HG03521 (cell line): Measurements from ENCODE around the gene CCDC63.
"Not testable (repeated sequence)": the region's sequence is repeated elsewhere in the genome, so short reads cannot be mapped to it uniquely, and the experiment has no call there.

Experiments used
- ATAC-seq: cut with Tn5 transposase; IDR thresholded peaks from one replicate; pipeline ENCODE4 v1.9.1; 2021; ENCODE audit warnings: mild to moderate bottlenecking, moderate library complexity; ENCODE audit not compliant: unreplicated experiment

CCDC63 gene

GRCh38 chr12:110844131-110844530 is 2.7 kb upstream of the CCDC63 start:
- ATAC-seq, result no peak

GRCh38 chr12:110844551-110845338 is 2.0 kb upstream of the CCDC63 start:
- no peak for ATAC-seq

- ATAC-seq, result no peak
These were observed 1.5 kb upstream of the CCDC63 start for GRCh38 chr12:110845339-110845682.

GRCh38 chr12:110848314-110848923 is 1.6 kb downstream of the CCDC63 start:
- no peak for ATAC-seq

- no peak for ATAC-seq
These were observed 2.4 kb downstream of the CCDC63 start for GRCh38 chr12:110849221-110849620.

GRCh38 chr12:110849748-110850403 is 3.1 kb downstream of the CCDC63 start:
- no peak for ATAC-seq

GRCh38 chr12:110850762-110851161 is 4.0 kb downstream of the CCDC63 start:
- no peak for ATAC-seq

- ATAC-seq, result no peak
These were observed 7.0 kb downstream of the CCDC63 start for GRCh38 chr12:110853836-110854235.

GRCh38 chr12:110856542-110856941 is 9.8 kb downstream of the CCDC63 start:
- ATAC-seq, result no peak

GRCh38 chr12:110857528-110857927 is 10.7 kb downstream of the CCDC63 start:
- ATAC-seq, result no peak

GRCh38 chr12:110857954-110858353 is 11.2 kb downstream of the CCDC63 start:
- ATAC-seq, result not testable (repeated sequence)

GRCh38 chr12:110858848-110859247 is 12.1 kb downstream of the CCDC63 start:
- no peak for ATAC-seq

GRCh38 chr12:110860833-110861296 is 14.1 kb downstream of the CCDC63 start:
- no peak for ATAC-seq

- ATAC-seq, result no peak
These were observed 14.9 kb downstream of the CCDC63 start for GRCh38 chr12:110861729-110862128.

- no peak for ATAC-seq
These were observed 15.5 kb downstream of the CCDC63 start for GRCh38 chr12:110862329-110862728.

GRCh38 chr12:110863161-110863560 is 16.4 kb downstream of the CCDC63 start:
- no peak for ATAC-seq

GRCh38 chr12:110865521-110865920 is 18.7 kb downstream of the CCDC63 start:
- ATAC-seq, result no peak

GRCh38 chr12:110869026-110869425 is 22.2 kb downstream of the CCDC63 start:
- ATAC-seq, result no peak

- no peak for ATAC-seq
These were observed 23.0 kb downstream of the CCDC63 start for GRCh38 chr12:110869803-110870202.

GRCh38 chr12:110872100-110872499 is 25.3 kb downstream of the CCDC63 start:
- ATAC-seq, result no peak

- no peak for ATAC-seq
These were observed 27.6 kb downstream of the CCDC63 start for GRCh38 chr12:110874351-110874750.

- ATAC-seq, result no peak
These were observed 28.0 kb downstream of the CCDC63 start for GRCh38 chr12:110874781-110875180.
